Measurements from ENCODE around the gene ZMYND8. TPM values are rescaled to one million over a fixed set of nuclear protein-coding genes. Genes with fewer than 3 reads are reported as not detected.

Gene ZMYND8
- total RNA-seq, 1 experiment from 2014 or later, result 50.7 TPM

DNA sequence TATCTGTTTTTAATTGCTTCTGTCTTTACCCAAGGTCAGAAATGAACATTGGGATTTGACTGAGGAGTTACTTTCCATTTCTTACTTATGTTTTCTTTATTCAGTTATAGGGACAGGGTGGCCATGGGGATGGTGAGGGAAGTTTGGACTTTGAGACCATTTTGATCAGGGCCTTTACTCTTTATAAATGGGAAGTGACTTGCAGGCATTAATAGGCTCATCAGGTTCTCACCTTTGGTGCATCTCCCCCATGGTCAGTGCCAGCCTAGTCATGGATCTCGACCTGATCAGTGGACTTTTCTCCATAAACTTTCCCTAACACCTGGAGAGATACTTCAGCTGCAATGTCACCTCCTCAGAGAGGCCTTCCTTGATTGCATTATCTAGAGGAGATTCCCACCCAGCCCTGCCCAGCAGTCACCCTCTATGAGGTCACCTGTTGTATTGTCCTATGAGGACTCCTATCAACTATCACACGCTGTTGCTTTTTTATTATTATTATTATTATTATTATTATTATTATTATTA lies 16.8 kb upstream of the ZMYND8 start:
- no peak for DNase-seq (ENCODE audit: low read depth, low spot score)
- peak overlapping the region; percentile 86 for H3K27ac ChIP-seq (ENCODE audit: low read length)
- no peak for ATAC-seq
- no TSS peak for BruUV-seq (replicated peaks)
- intact Hi-C loops (cut with micrococcal nuclease; ENCODE audit: unreplicated experiment), result no loop called here
- H3K4me3 ChIP-seq (ENCODE audit: low read depth in 2 of 2, low read length in 2 of 2), result no peak overlapping the region
- no peaks in the 10 kb centered on the region for H3K9me3 ChIP-seq (ENCODE audit: control insufficient read depth, insufficient read depth, low read depth, low read length)
- H3K36me3 ChIP-seq (ENCODE audit: control insufficient read depth, insufficient read depth, low read length), result no peaks in the 10 kb centered on the region
- no peaks in the 10 kb centered on the region for H3K27me3 ChIP-seq (ENCODE audit: control insufficient read depth, insufficient read depth, low read length)
- H3K4me1 ChIP-seq (ENCODE audit: control insufficient read depth, insufficient read depth, low read length), result peaks cover 45% of the 10 kb centered on the region
- ChIA-PET CTCF (interaction anchor here (1.3 kb wide), 1 partner anchor 100 kb away, joined by 3 read pairs; no protein-coding TSS in a partner anchor), POLR2A (interaction anchor here (0.8 kb wide), 1 partner anchor 11 kb away, joined by 3 read pairs; no protein-coding TSS in a partner anchor)
- TF ChIP-seq TCF7L2 (IDR thresholded peaks at IDR 0.05; ENCODE audit: low read depth, low read length) (no peak), POLR2AphosphoS5 (IDR thresholded peaks at IDR 0.05; ENCODE audit: low read depth, low read length) (no peak), REST (IDR thresholded peaks at IDR 0.05; ENCODE audit: insufficient read depth in 1 of 2, low read depth in 2 of 2, low read length in 1 of 2) (no peak), SIN3A (IDR thresholded peaks at IDR 0.05; ENCODE audit: borderline replicate concordance, insufficient read depth, low read depth, low read length) (no peak)
- TF ChIP-seq, protein P1, sequence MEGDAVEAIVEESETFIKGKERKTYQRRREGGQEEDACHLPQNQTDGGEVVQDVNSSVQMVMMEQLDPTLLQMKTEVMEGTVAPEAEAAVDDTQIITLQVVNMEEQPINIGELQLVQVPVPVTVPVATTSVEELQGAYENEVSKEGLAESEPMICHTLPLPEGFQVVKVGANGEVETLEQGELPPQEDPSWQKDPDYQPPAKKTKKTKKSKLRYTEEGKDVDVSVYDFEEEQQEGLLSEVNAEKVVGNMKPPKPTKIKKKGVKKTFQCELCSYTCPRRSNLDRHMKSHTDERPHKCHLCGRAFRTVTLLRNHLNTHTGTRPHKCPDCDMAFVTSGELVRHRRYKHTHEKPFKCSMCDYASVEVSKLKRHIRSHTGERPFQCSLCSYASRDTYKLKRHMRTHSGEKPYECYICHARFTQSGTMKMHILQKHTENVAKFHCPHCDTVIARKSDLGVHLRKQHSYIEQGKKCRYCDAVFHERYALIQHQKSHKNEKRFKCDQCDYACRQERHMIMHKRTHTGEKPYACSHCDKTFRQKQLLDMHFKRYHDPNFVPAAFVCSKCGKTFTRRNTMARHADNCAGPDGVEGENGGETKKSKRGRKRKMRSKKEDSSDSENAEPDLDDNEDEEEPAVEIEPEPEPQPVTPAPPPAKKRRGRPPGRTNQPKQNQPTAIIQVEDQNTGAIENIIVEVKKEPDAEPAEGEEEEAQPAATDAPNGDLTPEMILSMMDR (IDR thresholded peaks at IDR 0.05), result no peak
- in situ Hi-C loops (cut with HindIII; ENCODE audit: low pct_unique_long_range_greater_than_20kb, low sequenced_read_pairs), result no loop called here

DNA sequence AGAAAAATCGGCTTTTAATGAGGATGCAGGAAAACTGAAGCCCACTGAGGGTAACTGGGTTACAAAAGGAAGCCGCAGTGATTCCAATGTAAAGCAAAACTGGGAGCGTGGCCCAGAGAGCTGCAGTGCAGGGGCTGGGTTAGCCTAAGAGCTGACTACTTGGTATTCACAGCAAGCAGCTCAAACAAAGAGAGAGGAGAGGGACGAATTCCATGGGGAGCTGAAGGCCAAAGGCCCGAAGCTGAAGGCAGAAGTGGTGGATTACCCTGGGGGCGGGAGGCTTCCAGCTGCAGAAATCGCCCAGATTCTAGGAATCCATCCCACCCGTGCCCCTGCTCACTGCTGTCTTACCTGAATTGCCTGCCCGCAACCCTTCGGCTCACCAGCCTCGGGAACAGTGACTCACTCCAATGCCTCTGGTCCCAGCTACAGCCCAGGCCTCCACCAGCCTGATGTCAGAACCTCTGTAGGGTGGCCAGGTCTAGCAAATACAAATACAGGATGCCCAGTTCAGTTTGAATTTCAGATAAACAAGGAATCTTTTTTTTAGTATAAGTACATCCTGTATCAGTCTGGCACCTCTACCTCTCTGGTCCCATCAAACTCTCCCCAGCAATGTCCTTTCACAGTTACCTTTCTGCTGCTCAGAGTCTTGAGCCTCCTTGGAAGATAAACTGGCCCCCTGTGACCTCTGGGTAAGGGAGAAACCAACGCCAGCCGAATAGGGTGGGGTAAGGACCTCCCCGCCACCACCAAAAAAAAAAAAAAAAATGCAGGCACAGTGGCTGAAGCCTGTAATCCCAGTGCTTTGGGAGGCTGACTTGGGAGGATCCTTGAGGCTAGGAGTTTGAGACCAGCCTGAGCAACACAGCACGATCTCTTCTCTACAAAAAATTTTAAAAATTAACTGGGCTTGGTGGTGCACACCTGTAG lies 14.6 kb upstream of the ZMYND8 start:
- H3K4me3 ChIP-seq (ENCODE audit: low read depth in 2 of 2, low read length in 2 of 2), result no peak overlapping the region
- CTCF ChIA-PET, result interaction anchor here (0.7 kb wide), 3 partner anchors 23 to 337 kb away, joined by 3 to 6 read pairs (median 6); no protein-coding TSS in a partner anchor
- DNase-seq (ENCODE audit: low read depth, low spot score) (no peak), ATAC-seq (peak; percentile 82)
- H3K4me1 ChIP-seq (ENCODE audit: control insufficient read depth, insufficient read depth, low read length), result peaks cover 30% of the 10 kb centered on the region
- POLR2A ChIA-PET, result interaction anchor here (1.1 kb wide), 1 partner anchor 13 kb away, joined by 9 read pairs; no protein-coding TSS in a partner anchor
- intact Hi-C loops (cut with micrococcal nuclease; ENCODE audit: unreplicated experiment), result no loop called here
- BruUV-seq (replicated peaks), result no TSS peak
- in situ Hi-C loops (cut with HindIII; ENCODE audit: low pct_unique_long_range_greater_than_20kb, low sequenced_read_pairs), result no loop called here
- H3K36me3 ChIP-seq (ENCODE audit: control insufficient read depth, insufficient read depth, low read length), result no peaks in the 10 kb centered on the region
- no peaks in the 10 kb centered on the region for H3K27me3 ChIP-seq (ENCODE audit: control insufficient read depth, insufficient read depth, low read length)
- H3K9me3 ChIP-seq (ENCODE audit: control insufficient read depth, insufficient read depth, low read depth, low read length), result no peaks in the 10 kb centered on the region
- TF ChIP-seq POLR2AphosphoS5 (IDR thresholded peaks at IDR 0.05; ENCODE audit: low read depth, low read length), result no peak
- no peak for TF ChIP-seq SIN3A (IDR thresholded peaks at IDR 0.05; ENCODE audit: borderline replicate concordance, insufficient read depth, low read depth, low read length)
- no peak for TF ChIP-seq REST (IDR thresholded peaks at IDR 0.05; ENCODE audit: insufficient read depth in 1 of 2, low read depth in 2 of 2, low read length in 1 of 2)
- TF ChIP-seq, protein P1 (IDR thresholded peaks at IDR 0.05), result no peak
- no peak for TF ChIP-seq TCF7L2 (IDR thresholded peaks at IDR 0.05; ENCODE audit: low read depth, low read length)
- peak overlapping the region; percentile 86 for H3K27ac ChIP-seq (ENCODE audit: low read length)

All from Panc1 (cell line).